T-helper 9 cell (primary cell): ENCODE data around the gene TRIM36.

ENCODE experiments used
- DNase-seq: peaks from one replicate; pipeline ENCODE4 v3.0.0-alpha.2; 2020

Gene TRIM36

DNA sequence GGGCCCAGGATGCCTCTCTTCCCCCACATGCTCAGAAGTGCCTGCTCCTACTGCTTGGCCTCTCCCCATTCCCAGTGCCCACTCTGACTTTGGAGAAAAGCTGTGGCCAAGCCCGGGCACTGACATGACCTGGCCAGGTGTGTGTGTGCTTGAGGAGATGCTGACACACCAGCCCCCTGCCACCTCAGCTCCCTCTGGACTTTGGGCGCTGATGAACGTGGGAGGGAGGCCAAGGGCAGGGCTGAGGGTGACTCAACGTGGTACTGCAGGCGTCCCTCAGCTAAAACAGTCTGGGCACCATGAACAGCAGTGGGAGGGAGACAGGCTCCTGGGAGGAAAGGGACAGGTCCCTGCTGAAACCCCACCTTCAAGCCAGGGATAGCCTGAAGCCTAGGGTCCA lies 3.9 kb downstream of the TRIM36 start:
- no peak for DNase-seq

DNA sequence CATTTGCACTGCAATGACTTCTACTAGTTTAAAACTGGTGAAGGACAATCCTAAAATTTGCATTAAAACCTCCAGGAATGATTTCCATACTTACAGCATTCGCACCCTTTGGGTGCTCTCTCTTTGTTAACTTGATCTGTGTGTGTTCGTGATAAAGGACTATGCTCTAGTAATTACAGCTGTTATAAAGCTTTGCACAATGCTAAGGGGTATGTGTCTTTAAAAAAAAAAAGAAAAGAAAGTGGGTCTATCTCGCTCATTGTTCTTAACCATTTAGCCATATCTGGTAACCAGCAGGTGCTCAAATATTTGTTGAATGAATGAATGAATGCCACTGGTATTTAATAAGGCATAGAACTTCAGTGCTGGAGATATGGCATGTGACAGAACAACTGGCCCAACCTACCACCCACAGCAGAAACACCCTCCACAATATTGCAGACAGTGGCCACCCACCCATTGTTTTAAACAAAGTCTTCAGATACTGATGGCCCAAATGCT lies 8.7 kb downstream of the TRIM36 start:
- DNase-seq = no peak

DNA sequence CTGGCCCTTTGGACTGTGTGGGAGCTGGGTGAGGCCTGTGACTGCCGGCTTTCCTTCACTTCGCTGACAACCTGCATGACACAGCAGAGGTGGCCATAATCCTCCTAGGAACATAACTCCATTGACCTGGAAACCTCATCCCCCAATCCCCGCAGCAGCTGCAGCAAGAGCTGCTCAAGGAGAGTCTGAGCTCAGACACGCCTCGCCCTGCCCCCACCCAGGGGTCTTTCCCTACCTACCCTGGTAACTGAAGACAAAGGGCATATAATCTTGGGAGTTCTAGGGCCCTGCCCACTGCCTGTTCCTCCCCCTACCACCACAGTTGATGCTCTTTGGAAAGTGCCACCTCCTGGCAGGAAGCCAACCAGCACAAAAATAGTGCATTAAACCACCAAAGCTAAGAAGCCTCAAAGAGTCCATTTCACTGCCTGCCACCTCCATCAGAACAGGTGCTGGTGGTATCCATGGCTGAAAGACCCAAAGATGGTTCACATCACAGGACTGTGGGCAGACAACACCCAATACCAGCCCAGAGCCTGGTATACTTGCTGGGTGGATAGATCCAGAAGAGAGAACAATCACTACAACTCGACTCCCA lies 18.4 kb downstream of the TRIM36 start:
- no peak for DNase-seq

DNA sequence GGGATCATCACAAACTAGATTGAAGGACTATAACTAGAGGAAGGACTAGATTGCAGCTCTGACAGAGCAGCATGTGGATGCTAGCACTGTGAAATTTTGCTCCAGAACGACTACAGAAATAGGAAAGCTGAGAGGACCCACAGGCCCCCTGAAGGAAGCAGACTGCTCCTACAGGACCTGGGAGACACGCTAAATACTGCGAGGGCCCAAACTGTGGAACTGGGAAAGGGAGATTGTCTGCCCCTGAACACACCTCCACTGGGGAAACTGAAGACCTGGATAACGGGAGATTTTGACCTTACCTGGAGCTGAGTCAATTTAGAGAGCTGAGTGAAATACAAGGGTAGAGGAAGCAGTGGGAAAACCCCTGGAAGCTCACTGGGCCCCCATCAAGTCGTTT lies 19.2 kb downstream of the TRIM36 start:
- DNase-seq = no peak

DNA sequence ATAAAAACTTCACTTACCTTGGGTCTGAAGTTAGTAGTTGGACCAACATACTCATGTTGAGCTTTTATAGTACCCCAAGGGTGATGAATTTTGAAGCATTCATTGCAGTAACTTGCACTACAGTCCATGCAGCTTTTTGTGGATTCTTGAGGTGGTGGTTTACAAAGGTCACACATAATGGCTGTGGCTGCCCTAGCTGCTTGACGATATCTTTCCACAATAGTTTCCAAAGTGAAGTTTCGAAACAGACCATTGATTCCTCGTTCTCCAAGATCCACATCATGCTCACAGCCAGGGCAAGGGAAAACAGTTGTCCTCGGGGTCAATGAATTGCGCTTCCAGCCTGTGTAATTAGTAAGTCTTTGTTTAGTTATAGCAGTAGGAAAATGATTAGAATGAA lies 22.7 kb downstream of the TRIM36 start:
- no peak for DNase-seq

DNA sequence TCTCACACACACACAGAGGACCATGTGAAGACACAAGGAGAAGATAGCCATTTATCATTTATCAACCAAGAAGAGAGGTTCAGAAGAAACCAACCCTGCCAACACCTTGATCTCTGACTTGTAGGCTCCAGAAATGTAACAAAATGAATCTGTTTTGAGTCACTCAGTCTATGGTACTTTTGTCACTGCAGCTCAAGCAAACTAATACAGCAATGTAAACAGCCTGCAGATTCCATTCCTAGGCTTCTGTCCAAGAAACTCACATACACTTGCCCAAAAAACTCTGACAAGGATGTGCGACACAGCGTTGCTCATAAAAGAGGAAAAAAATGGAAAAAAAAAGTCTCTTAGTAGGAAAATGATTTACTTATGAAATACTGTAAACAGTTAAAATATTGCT lies 33.4 kb downstream of the TRIM36 start:
- DNase-seq = no peak

DNA sequence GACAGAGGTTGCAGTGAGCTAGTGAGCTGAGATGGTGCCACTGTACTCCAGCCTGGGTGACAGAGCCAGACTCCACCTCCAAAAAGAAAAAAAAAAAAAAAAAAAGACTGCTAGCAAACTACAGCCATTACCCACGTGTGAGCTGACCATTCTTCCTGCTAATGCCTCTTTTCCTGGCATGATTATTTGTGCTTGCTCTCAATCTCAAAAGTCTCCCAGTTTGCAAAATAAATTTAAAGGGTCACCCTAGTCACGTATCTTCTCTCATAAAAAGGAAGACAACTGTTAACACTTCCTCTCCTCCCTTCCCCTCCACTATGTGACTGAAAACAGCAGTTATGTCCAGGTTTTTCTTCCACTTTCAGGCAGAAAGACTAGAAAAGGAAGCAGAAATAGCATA lies 37.2 kb downstream of the TRIM36 start:
- no peak for DNase-seq

DNA sequence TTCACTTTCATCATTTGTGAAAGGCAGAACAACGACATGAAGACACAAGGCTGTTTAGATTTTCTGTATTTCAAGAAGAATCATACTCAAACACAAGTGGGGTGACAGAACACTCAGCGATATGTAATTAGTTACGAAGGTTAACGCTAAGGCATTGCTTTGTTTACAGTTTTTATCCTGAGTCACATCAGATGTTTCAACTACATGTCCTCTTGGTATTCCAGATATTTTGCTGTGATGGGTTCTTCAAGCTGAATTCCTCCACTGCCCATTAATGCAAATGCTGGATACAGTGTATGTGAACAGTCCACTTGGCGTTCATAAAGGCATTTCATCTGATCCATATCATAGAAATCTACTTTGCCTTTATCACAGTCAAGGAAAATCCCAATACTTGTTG lies 43.4 kb downstream of the TRIM36 start:
- no peak for DNase-seq

DNA sequence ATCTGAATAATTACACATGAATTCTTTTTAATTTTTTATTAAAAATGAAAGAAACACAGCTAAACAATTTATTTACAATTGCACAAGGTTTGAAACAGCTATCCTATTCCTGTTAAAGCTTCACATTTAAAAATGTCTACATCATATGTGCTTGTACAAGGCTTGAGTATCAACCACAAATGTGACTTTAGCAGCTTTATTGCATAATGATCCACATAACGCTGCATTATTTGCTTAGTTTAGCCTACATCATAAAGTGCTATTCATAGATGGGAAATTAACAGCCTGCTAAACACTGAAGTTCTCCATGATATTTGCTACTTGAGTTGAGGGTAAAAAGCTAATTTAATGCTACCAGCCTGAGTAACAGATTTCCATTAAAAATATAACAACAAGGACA lies 45.0 kb downstream of the TRIM36 start:
- no peak for DNase-seq

DNA sequence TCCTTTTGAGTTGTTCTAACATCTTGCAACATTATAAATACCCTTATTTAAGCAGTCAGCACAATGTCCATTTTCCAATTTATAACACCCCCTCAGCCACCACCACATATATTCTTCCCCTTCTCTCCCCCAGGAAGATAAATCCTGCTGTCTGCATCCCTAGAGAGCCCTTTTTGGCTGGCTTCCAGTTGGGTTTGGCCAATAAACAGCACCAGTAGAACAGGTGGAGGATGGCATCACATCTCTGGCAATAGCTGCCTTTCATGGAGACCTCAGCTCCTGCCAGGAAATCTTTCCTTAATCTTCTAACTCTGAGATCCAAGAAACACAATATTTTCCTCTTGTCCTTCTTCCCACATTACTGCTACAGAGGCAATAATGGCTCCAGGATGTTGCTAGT lies 53.7 kb downstream of the TRIM36 start:
- DNase-seq = no peak

DNA sequence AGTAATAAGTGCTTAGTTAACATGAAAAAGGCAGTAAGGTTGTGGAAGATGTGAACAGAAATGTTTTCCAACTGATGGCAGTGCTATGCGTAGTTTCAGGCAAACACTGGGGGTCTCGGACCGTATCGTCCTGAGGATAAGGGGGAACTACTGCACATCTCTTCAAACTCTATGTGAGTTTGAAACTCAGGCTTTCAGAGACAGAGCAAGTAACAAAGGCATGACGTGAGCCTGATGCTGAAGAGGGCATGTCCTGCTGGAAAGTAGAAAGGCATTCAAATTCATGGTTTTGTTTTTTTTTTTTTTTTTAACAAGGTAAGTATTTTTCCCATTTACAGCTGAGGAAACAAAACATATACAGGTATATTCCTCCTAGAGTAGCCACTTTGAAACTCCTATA lies 59.9 kb downstream of the TRIM36 start:
- no peak for DNase-seq

DNA sequence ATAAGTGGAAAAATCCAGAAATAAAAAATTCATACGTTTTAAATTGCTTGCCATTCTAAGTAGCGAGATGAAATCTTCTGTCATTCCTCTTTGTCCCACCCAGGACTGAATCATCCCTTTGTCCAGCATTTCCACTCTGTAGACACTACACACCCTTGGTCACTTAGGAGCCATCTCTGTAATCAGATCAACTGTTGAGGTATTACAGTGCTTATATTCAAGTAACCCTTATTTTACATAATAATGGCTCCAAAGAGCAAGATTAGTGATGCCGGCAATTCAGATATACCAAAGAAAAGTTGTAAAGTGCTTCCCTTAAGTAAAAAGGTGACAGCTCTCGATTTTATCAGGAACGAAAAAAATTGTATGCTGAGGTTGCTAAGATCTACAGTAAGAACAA lies 60.4 kb downstream of the TRIM36 start:
- DNase-seq = no peak

DNA sequence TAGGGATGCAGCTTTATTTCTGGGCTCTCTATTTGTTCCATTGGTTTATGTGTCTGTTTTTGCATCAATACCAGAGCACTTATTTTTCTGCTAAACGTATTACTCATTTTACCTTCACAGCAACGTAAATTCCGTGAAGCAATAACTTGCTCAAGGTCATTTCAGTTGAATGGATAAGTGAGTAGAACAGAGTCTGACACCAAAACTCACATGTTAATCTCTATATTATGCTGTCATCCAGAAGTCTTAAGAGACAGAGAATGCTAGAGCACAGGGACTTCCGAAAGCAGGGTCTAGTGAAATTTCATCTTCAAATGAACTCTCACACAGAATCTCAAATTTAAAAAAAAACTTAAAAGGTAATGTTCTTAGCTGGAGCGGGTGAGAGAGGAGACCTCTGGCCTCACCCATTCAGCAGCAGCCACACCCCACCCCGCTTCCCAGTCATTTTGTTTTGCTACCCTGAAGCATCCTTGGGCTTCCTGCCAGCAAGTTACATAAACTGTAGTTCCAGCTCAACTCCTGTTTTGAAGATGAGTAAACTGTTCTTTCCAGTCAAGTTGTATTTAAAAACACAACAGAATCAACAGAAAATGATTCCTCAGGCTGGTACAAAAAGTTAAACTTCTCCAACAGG lies 69.3 kb downstream of the TRIM36 start:
- no peak for DNase-seq

DNA sequence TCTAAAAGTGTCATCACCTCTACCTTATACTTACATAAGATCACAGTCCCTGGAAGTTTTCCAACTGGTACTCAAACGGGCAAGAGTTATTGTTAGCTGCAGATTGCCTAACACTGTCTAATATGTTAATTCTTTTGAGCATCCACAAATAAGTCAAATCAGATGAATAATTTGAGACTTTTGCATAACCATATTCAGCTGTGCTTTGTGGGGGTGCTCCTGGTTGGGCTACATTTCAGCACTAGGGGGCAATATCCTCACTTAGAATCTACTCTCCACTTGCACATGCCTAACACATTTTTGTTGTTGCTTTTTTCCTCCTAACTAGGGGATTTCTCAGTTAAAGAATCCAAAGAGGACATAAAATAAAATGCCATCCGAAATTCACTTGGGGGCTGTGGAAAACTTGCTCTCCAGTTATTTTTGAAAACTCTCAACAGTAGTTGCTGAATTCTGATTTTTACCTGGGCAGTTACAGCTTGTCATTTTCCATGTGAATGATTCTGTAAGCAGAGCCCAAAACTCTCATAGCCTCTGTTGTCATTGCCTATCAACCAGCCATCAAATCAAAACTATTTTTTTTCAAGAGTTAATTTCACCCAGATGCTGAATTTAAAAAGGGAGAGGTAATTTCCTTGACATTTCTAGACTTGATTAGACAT lies 71.5 kb downstream of the TRIM36 start:
- no peak for DNase-seq

DNA sequence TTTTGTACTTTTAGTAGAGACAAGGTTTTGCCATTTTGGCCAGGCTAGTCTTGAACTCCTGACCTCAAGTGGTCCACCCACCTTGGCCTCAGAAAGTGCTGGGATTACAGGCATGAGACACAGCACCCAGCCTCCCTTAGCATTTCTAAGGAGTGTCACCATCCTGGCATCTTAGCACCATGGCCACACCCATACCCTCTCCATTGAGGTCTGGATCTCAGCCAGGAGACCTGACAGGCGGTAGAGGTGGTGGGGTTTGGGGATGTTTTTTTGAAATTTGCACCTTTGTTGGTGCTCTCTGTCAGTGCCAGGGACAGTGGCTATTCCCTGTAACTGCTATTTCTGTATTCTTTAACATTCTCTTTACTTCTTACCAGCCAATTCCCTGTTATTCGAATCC lies 72.5 kb downstream of the TRIM36 start:
- no peak for DNase-seq

DNA sequence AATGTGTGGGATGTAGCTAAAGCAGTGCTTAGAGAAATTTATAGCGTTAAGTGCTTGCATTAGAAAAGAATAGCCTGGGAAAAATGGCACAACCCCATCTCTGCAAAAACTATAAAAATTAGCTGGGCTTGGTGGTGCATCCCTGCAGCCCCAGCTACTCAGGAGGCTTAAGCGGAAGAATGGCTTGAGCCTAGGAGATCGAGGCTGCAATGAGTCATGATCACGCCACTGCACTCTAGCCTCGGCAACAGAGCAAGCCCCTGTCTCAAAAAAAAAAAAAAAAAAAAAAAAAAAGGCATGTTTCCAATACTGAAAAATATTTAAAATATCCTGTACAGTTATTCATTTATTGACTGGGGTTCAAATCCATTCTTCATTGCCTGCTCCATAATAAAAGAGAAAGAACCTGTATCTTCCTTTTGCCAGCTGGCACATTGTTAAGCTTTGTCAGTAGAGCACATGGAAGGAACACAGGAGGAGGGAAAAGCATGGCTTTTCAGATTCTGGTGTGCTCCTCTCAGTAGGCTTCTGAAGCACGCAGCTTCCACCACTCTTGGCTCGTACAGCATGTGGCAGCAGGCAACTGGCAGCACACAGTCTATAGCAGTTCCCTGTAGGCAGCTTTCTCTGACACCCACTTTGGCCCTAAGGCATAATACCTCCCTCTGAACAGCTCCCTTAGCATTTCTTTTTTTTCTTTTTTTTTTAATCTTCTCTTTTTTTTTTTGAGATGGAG lies 73.5 kb downstream of the TRIM36 start:
- no peak for DNase-seq

DNA sequence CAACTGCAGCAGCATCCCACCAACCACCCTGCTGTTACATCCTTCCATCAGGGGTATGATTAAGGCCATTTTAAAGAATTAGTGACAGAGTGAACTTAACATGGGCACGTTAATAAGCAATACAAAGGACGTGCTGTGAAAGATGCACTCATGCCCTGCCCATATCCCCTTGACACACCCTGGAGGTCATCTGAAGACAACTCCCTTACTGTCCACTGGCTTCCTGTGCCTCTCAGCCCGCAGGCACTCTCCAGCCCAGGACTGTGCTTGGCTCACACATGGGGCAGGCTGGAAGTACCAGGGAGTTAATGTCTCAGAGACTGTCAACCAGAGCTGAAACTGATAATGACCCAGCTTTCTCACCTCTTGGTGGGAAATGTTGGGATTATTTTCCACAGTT lies 81.8 kb downstream of the TRIM36 start:
- no peak for DNase-seq

DNA sequence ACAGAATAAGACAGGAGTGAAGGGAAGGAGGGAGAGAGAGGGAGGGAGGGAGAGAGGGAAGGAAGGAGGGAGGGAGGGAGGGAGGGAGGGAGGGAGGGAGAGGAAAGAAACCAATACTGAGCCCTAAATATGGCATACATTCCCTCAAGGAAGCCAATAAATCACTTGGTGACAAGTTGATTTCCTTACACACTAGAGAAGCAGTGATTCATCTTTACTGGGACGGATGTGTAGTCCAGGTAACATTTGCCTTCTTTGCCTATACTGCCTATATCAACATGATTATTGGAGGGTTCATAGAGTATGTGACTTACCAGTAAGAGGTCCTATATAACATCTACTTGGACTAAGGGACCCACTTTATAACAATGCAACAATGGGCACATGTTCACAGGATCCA lies 83.2 kb downstream of the TRIM36 start:
- DNase-seq = no peak

DNA sequence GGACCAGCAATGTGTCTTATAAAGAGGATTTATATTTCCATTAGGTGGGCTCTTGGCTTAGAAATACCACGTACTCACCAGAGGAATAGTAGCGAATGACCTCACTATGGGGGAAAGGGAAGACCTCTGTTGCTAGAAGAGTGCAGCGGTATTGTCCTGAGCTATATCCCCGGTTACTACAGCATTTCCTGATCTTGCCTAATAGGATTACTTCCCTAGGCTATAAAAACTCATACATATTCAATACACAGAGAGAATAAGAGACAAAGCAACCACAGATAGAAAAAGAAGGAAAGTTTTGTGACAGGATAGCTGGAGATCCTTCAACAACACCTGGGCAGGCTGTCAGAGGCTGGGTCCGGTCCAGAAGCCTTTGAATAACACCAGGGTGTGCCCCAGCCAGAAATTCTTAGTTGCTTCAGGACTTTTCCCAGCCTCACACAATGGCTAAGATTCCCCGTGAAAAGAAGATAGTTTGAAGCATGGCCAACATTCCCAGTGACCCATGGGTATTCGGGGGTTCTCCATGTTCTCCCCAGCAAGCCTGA lies 85.4 kb downstream of the TRIM36 start:
- no peak for DNase-seq

DNA sequence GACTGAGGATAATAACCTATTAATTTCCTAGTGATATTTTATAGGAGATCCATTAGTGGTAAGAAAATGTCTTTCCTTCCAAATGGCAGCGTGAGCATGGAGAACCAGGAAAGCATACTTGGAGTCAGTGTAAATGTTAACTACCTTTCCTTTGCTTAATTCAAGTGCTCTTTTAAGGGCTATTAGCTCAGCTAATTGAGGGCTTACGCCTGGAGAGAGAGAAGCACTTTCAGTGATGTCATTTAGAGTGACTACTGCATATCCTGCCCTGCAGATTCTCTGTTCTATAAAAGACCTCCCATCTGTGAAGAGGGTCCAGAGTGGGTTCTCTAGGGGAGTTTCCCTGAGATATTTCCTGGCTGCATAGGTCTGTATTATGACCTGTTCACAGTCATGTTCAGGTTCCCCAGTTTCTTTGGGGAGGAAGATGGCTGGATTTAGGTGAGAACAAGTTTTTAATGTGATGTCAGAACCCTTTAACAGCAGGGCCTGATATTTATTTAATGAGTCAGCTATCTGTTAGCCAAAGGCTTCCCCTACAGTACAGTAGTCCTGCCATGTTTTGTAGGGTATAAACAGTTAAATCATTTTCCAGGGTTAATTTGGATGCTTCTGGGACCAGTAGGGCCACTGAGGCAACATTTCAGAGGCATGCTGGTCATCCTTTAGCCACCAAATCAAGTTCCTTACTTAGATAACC lies 89.6 kb downstream of the TRIM36 start:
- DNase-seq = no peak
